K562 (cell line): ENCODE results near the gene CAPZB.

Experiments
- CTCF ChIP-seq, 3 experiments: IDR thresholded peaks in 2 of 3; conservative IDR thresholded peaks in 1 of 3; 2 replicates each; pipeline ENCODE4 v1.5.1; 2011 to 2012; ENCODE audit warnings: low read length in 3 of 3, mild to moderate bottlenecking in 3 of 3, control low read depth in 2 of 3, improper control_type of control experiment in 1 of 3, inconsistent platforms in 1 of 3, low read depth in 1 of 3, mixed read lengths in 1 of 3, moderate library complexity in 1 of 3; ENCODE audit not compliant: insufficient read depth in 2 of 3
- E2F4 ChIP-seq: sonication (generic); formaldehyde crosslinking; IDR thresholded peaks from 2 replicates; pipeline ENCODE4 v1.8.0; 2022; ENCODE audit warnings: mild to moderate bottlenecking, low read depth, missing genetic modification reagents
- EHMT2 ChIP-seq: fragments of 450-650 bp; IDR thresholded peaks from 2 replicates; pipeline ENCODE4 v1.6.1; 2018; ENCODE audit warnings: antibody characterized with exemption
- HDAC6 ChIP-seq: IDR thresholded peaks from 2 replicates; pipeline ENCODE4 v1.6.1; 2012; ENCODE audit warnings: low read depth, mild to moderate bottlenecking, control low read depth, inconsistent platforms, low read length, moderate library complexity
- MLLT1 ChIP-seq, 2 experiments: fragments of 450-650 bp; IDR thresholded peaks; 2 replicates each; pipeline ENCODE4 v1.6.1; 2016
- MYNN ChIP-seq, 2 experiments: sonication (generic); formaldehyde crosslinking in 1 of 2; IDR thresholded peaks; 2 replicates each; pipeline versions ENCODE4 v1.5.0 to v1.6.1; 2016 to 2020; ENCODE audit warnings: antibody characterized with exemption in 1 of 2, missing genetic modification reagents in 1 of 2
- POLR2A ChIP-seq: fragments of 450-650 bp; conservative IDR thresholded peaks from 2 replicates; pipeline ENCODE4 v1.6.1; 2016
- REST ChIP-seq, 2 experiments: fragments of 450-650 bp; formaldehyde crosslinking in 1 of 2; IDR thresholded peaks; 2 replicates each; pipeline versions ENCODE4 v1.4.0 to v1.6.1; 2014 to 2020; ENCODE audit warnings: mild to moderate bottlenecking in 2 of 2, borderline replicate concordance in 1 of 2, low read depth in 1 of 2
- TCF15 ChIP-seq: fragments of 250-450 bp; sonication (Bioruptor Pico); IDR thresholded peaks from 2 replicates; pipeline ENCODE4 v1.8.0; 2022; ENCODE audit warnings: moderate library complexity, mild to moderate bottlenecking, inconsistent platforms
- TCF7L2 ChIP-seq: fragments of 150-350 bp; IDR thresholded peaks from 2 replicates; pipeline ENCODE4 v1.6.1; 2016; ENCODE audit warnings: low read depth, mild to moderate bottlenecking, low read length, moderate library complexity
- USF2 ChIP-seq: sonication (generic); formaldehyde crosslinking; IDR thresholded peaks from 2 replicates; pipeline ENCODE4 v1.5.0; 2020; ENCODE audit warnings: missing genetic modification reagents
- ZBED1 ChIP-seq: IDR thresholded peaks from 2 replicates; pipeline ENCODE4 v1.6.1; 2014
- ZNF184 ChIP-seq: sonication (generic); formaldehyde crosslinking; IDR thresholded peaks from 2 replicates; pipeline ENCODE4 v1.5.0; 2020; ENCODE audit warnings: missing genetic modification reagents
- ZNF347 ChIP-seq: fragments of 450-650 bp; formaldehyde crosslinking; IDR thresholded peaks from 2 replicates; pipeline ENCODE4 v1.4.0; 2020; ENCODE audit warnings: low read depth, mild to moderate bottlenecking, moderate library complexity

- TF ChIP-seq CTCF (IDR thresholded peaks at IDR 0.05 in 2 of 3, conservative IDR thresholded peaks at IDR 0.05 in 1 of 3; ENCODE audit: insufficient read depth in 2 of 3, low read depth in 1 of 3, low read length in 3 of 3): no peak
- no peak for TF ChIP-seq ZBED1
- TF ChIP-seq TCF15: no peak
- no peak for TF ChIP-seq EHMT2
- no peak for TF ChIP-seq ZNF347 (CRISPR knock-in tag)
- no peak for TF ChIP-seq POLR2A
- TF ChIP-seq TCF7L2: no peak
- TF ChIP-seq HDAC6: no peak
- no peak for TF ChIP-seq MYNN (IDR thresholded peaks at IDR 0.05)
- no peak for TF ChIP-seq MYNN (CRISPR knock-in tag; IDR thresholded peaks at IDR 0.05)
- TF ChIP-seq USF2 (CRISPR knock-in tag): no peak
- TF ChIP-seq MLLT1 (IDR thresholded peaks at IDR 0.05): no peak
- TF ChIP-seq ZNF184 (CRISPR knock-in tag): no peak
- no peak for TF ChIP-seq E2F4 (CRISPR knock-in tag)
- TF ChIP-seq REST (IDR thresholded peaks at IDR 0.05; ENCODE audit: borderline replicate concordance): no peak
- no peak for TF ChIP-seq REST (CRISPR knock-in tag; IDR thresholded peaks at IDR 0.05; ENCODE audit: low read depth)
These were observed 70.7 kb downstream of the CAPZB start for GRCh38 chr1:19414515-19415121.
